NT2/D1 (cell line): ENCODE results near the gene GRIN3B.

Experiments used
- SUZ12 ChIP-seq: IDR thresholded peaks from 2 replicates; pipeline ENCODE4 v1.6.1; 2011; ENCODE audit not compliant: insufficient read length, insufficient read depth; ENCODE audit errors: extremely low read depth
- ZNF274 ChIP-seq: IDR thresholded peaks from 2 replicates; pipeline ENCODE4 v1.6.1; 2011; ENCODE audit warnings: mild to moderate bottlenecking, low read depth, low read length

- TF ChIP-seq SUZ12 (no peak), ZNF274 (no peak)
Measured at GRCh38 chr19:1015782-1016646, 15.8 kb downstream of the GRIN3B start.
